Measurements from ENCODE around the gene OR52A1. TPM values are rescaled to one million over a fixed set of nuclear protein-coding genes. Genes with fewer than 3 reads are reported as not detected.

OR52A1 gene
- total RNA-seq, result not detected
- long read RNA-seq, result 0 reads

DNA sequence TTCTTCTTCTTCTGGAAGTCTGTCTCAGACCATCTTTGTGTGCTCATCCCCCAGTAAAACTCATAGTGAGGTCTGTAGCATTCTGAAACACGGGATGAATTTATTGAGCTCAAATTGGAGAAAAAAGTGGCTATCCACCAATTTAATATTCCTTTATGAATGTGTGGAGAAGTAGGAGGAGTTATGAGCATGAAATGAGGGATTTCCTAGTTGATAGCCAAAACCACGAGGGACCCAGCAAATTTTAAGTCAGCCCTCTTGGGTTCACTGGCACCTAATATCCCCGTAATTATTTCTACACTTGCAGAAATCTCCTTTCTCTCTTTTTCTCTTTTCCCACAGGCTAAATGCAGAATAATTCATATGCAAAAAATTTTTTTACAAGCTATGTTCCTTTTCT lies at the start of gene OR52A1:
Gene OR52A1 (minus strand): TSS at position 101 of the 400 bp plus-strand sequence. CDS start 2,388 bp downstream, outside the sequence.
- intact Hi-C loops (cut with DNase I), result no loop called here
- Histone ChIP-seq H3K36me3 (no peaks in the 10 kb centered on the region), H3K27me3 (ENCODE audit: low read depth) (no peaks in the 10 kb centered on the region), H3K27ac (no peak within 1 kb of the TSS), H3K4me1 (no peaks in the 10 kb centered on the region), H3K4me3 (no peak within 1 kb of the TSS), H3K9me3 (no peaks in the 10 kb centered on the region)
- TF ChIP-seq, protein P1, sequence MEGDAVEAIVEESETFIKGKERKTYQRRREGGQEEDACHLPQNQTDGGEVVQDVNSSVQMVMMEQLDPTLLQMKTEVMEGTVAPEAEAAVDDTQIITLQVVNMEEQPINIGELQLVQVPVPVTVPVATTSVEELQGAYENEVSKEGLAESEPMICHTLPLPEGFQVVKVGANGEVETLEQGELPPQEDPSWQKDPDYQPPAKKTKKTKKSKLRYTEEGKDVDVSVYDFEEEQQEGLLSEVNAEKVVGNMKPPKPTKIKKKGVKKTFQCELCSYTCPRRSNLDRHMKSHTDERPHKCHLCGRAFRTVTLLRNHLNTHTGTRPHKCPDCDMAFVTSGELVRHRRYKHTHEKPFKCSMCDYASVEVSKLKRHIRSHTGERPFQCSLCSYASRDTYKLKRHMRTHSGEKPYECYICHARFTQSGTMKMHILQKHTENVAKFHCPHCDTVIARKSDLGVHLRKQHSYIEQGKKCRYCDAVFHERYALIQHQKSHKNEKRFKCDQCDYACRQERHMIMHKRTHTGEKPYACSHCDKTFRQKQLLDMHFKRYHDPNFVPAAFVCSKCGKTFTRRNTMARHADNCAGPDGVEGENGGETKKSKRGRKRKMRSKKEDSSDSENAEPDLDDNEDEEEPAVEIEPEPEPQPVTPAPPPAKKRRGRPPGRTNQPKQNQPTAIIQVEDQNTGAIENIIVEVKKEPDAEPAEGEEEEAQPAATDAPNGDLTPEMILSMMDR (IDR thresholded peaks at IDR 0.05), result no peak
- no peak for DNase-seq
- no peak for ATAC-seq

DNA sequence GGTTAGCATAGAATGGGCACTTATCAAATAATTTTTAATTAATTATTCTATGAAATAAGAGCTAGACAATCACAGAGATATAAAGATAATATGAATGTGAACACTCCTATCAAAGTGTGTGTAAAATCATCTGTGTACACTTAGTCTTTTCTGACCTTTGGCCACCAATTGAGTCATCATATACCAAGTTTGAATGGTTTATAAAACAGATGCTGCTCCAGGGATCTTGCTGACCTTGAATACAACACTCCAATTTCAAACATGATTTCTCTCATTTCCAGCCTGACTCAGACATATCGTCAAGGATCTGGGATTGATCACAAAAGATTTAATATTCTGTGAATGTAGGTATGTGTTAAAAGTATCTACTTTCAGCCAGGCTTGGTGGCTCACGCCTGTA lies 48.8 kb upstream of the OR52A1 start:
- ATAC-seq (no peak), DNase-seq (no peak)
- no peaks in the 10 kb centered on the region for H3K4me1 ChIP-seq
- H3K36me3 ChIP-seq, result no peaks in the 10 kb centered on the region
- no peak overlapping the region for H3K27ac ChIP-seq
- intact Hi-C loops (cut with DNase I), result no loop called here
- H3K4me3 ChIP-seq, result no peak overlapping the region
- TF ChIP-seq, protein P1 (IDR thresholded peaks at IDR 0.05), result no peak
- H3K9me3 ChIP-seq, result no peaks in the 10 kb centered on the region
- H3K27me3 ChIP-seq (ENCODE audit: low read depth), result no peaks in the 10 kb centered on the region

DNA sequence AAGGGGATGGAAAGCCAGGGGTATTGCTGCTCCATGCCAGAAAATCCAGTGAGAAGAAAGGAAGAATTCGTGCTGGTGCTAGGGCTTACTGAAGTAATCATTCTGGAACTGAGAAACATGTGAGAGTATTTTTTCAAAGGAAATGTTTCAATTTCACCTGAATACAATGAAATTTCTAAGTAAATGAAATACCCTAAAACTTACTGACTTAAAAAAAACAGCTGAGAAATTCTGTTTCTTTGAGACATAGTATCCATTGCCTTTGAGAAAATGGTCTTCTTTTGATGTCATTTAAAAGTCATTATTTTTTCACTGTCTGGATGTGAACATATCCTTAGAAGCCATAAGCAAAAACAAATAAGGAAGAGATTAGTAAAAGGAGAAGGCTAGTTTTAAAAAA lies 46.0 kb upstream of the OR52A1 start, which contains the start of gene OR51V1:
Gene OR51V1 (minus strand): TSS at position 101 of the 400 bp plus-strand sequence. CDS start 0 bp downstream, at position 101.
- Histone ChIP-seq H3K4me1 (no peaks in the 10 kb centered on the region), H3K4me3 (no peak within 1 kb of the TSS), H3K36me3 (no peaks in the 10 kb centered on the region), H3K27me3 (ENCODE audit: low read depth) (no peaks in the 10 kb centered on the region), H3K27ac (no peak within 1 kb of the TSS), H3K9me3 (no peaks in the 10 kb centered on the region)
- ATAC-seq (no peak), DNase-seq (no peak)
- intact Hi-C loops (cut with DNase I), result no loop called here
- TF ChIP-seq, protein P1 (IDR thresholded peaks at IDR 0.05), result no peak

DNA sequence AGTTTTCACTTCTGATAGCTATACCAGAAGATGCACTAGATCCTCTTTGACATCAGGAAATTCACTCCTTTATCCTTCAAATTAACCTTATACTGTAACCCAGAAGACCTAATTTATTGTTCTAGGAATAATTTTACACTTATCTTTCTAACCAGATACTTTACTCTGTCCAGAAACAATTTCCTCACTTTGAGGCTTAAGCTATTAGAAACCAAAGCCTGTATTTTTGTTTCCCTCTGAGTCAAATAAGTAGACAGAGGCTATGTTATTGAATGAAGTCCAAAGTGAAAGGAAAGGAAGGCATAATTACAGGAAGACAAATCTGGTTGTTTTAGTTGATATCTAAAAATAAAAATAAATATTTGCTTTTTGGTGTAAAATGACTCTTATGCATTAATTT lies 43.7 kb upstream of the OR52A1 start:
- Histone ChIP-seq H3K27me3 (ENCODE audit: low read depth) (no peaks in the 10 kb centered on the region), H3K36me3 (no peaks in the 10 kb centered on the region), H3K9me3 (no peaks in the 10 kb centered on the region), H3K27ac (no peak overlapping the region), H3K4me1 (no peaks in the 10 kb centered on the region), H3K4me3 (no peak overlapping the region)
- intact Hi-C loops (cut with DNase I), result no loop called here
- no peak for DNase-seq
- no peak for ATAC-seq
- TF ChIP-seq, protein P1 (IDR thresholded peaks at IDR 0.05), result no peak

GRCh38 chr11:5197536-5197935 lies 43.0 kb upstream of the OR52A1 start:
- no peaks in the 10 kb centered on the region for H3K36me3 ChIP-seq
- peak; percentile 50 to 62 for ATAC-seq
- no peak overlapping the region for H3K27ac ChIP-seq
- TF ChIP-seq, protein P1 (IDR thresholded peaks at IDR 0.05), result no peak
- intact Hi-C loops (cut with DNase I), result no loop called here
- DNase-seq, result no peak
- no peak overlapping the region for H3K4me3 ChIP-seq
- no peaks in the 10 kb centered on the region for H3K4me1 ChIP-seq
- H3K27me3 ChIP-seq (ENCODE audit: low read depth), result no peaks in the 10 kb centered on the region
- H3K9me3 ChIP-seq, result no peaks in the 10 kb centered on the region

DNA sequence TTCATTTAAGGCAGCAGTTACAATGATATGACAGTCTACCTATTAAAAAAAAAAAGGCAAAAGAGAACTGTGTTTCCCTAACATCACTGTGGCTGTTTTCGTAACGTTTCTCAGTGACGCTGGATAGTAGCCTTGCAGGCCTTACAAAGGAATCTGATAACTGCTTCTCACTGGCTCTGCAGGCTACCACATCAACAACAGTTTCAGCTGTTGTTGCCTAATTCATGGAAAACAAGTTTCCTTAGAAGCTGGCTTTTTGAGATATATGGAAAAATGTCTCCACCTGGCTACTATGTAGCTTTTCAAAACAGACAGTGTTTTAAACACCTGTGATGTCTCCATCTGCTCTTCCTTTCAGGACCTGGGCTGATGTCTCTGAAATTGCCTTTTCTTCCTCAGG lies 42.2 kb upstream of the OR52A1 start:
- DNase-seq (no peak), ATAC-seq (no peak)
- Histone ChIP-seq H3K4me1 (no peaks in the 10 kb centered on the region), H3K27ac (no peak overlapping the region), H3K9me3 (no peaks in the 10 kb centered on the region), H3K4me3 (no peak overlapping the region), H3K27me3 (ENCODE audit: low read depth) (no peaks in the 10 kb centered on the region), H3K36me3 (no peaks in the 10 kb centered on the region)
- intact Hi-C loops (cut with DNase I), result no loop called here
- TF ChIP-seq, protein P1 (IDR thresholded peaks at IDR 0.05), result no peak
